ENCODE measurements around the gene WBP4. TPM values are rescaled to one million over a fixed set of nuclear protein-coding genes. Genes with fewer than 3 reads are reported as not detected.
"Not testable (repeated sequence)": the region's sequence is repeated elsewhere in the genome, so short reads cannot be mapped to it uniquely, and the experiment has no call there.

WBP4 gene
- total RNA-seq, 6 donors from 2014 or later: 7.0 to 18.3 (median 8.9) TPM

GRCh38 chr13:41117869-41118268, 56.6 kb downstream of the WBP4 start:
- DNase-seq (no peak), ATAC-seq (ENCODE audit: low FRiP score in 2 of 2) (no peak)
- H3K9me3 ChIP-seq: no peaks in the 10 kb centered on the region
- H3K4me3 ChIP-seq: no peak overlapping the region
- H3K4me1 ChIP-seq: no peaks in the 10 kb centered on the region
- no peaks in the 10 kb centered on the region for H3K36me3 ChIP-seq
- no peaks in the 10 kb centered on the region for H3K27me3 ChIP-seq
- H3K27ac ChIP-seq: no peak overlapping the region
- TF ChIP-seq EP300 (IDR thresholded peaks at IDR 0.05) (no peak), POLR2AphosphoS5 (IDR thresholded peaks at IDR 0.05) (no peak), POLR2A (IDR thresholded peaks at IDR 0.05) (no peak), CTCF (IDR thresholded peaks at IDR 0.05) (no peak)
- 93 to 96% methylated on average over 4 of the region's 4 CpGs for WGBS, 2 donors

- no peak for DNase-seq
- TF ChIP-seq POLR2AphosphoS5 (IDR thresholded peaks at IDR 0.05): no peak
- TF ChIP-seq POLR2A (IDR thresholded peaks at IDR 0.05): no peak
- no peak for TF ChIP-seq EP300 (IDR thresholded peaks at IDR 0.05)
- no peak overlapping the region for H3K4me3 ChIP-seq
- no peaks in the 10 kb centered on the region for H3K27me3 ChIP-seq
- H3K27ac ChIP-seq: no peak overlapping the region
- no peaks in the 10 kb centered on the region for H3K9me3 ChIP-seq
- 78 to 98% methylated on average over 2 of the region's 2 CpGs for WGBS, 2 donors
- no peaks in the 10 kb centered on the region for H3K4me1 ChIP-seq
- H3K36me3 ChIP-seq: no peaks in the 10 kb centered on the region
- no peak for ATAC-seq (ENCODE audit: low FRiP score in 2 of 2)
Observed at GRCh38 chr13:41122838-41123237, 61.5 kb downstream of the WBP4 start.

- DNase-seq (no peak), ATAC-seq (ENCODE audit: low FRiP score in 2 of 2) (no peak)
- no peak overlapping the region for H3K4me3 ChIP-seq
- H3K27me3 ChIP-seq: no peaks in the 10 kb centered on the region
- TF ChIP-seq POLR2AphosphoS5 (IDR thresholded peaks at IDR 0.05) (no peak), POLR2A (IDR thresholded peaks at IDR 0.05) (no peak), EP300 (IDR thresholded peaks at IDR 0.05) (no peak), CTCF (IDR thresholded peaks at IDR 0.05) (no peak)
- peaks cover 22 to 31% (median 30%) of the 10 kb centered on the region in 4 donors for H3K4me1 ChIP-seq
- H3K36me3 ChIP-seq: no peaks in the 10 kb centered on the region
- no peak overlapping the region for H3K27ac ChIP-seq
- H3K9me3 ChIP-seq: no peaks in the 10 kb centered on the region
- WGBS, 2 donors: 69 to 83% methylated on average over 3 of the region's 3 CpGs
Observed at GRCh38 chr13:41127701-41128100, 66.4 kb downstream of the WBP4 start.

GRCh38 chr13:41130356-41130755, 69.0 kb downstream of the WBP4 start:
- peak overlapping the region in 1 of 4 donors; percentile 8 for H3K4me3 ChIP-seq
- H3K4me1 ChIP-seq: peaks cover 27 to 38% (median 36%) of the 10 kb centered on the region in 4 donors
- H3K36me3 ChIP-seq: no peaks in the 10 kb centered on the region
- TF ChIP-seq EP300 (IDR thresholded peaks at IDR 0.05) (no peak), POLR2AphosphoS5 (IDR thresholded peaks at IDR 0.05) (no peak), CTCF (IDR thresholded peaks at IDR 0.05) (no peak), POLR2A (IDR thresholded peaks at IDR 0.05) (no peak)
- no peak for DNase-seq
- no peaks in the 10 kb centered on the region for H3K27me3 ChIP-seq
- H3K9me3 ChIP-seq: no peaks in the 10 kb centered on the region
- no peak overlapping the region for H3K27ac ChIP-seq
- 81 to 85% methylated on average over 3 of the region's 3 CpGs for WGBS, 2 donors
- ATAC-seq (ENCODE audit: low FRiP score in 2 of 2): no peak

GRCh38 chr13:41131189-41131588, 69.9 kb downstream of the WBP4 start:
- DNase-seq; H3K27ac ChIP-seq; H3K27me3 ChIP-seq; H3K36me3 ChIP-seq; ATAC-seq (ENCODE audit: low FRiP score in 2 of 2); H3K9me3 ChIP-seq: not testable (repeated sequence)
- Histone ChIP-seq H3K4me1 (peaks cover 27 to 38% (median 36%) of the 10 kb centered on the region in 4 donors), H3K4me3 (peak overlapping the region in 1 of 4 donors; percentile 98)
- 86 to 91% methylated on average over 3 to 4 of the region's 4 CpGs for WGBS, 2 donors

GRCh38 chr13:41131660-41132511, 70.6 kb downstream of the WBP4 start:
- WGBS, 2 donors: 26 to 28% methylated on average over 13 to 48 of the region's 48 CpGs

More at GRCh38 chr13:41131660-41132511, 70.6 kb downstream of the WBP4 start:
- ATAC-seq (ENCODE audit: low FRiP score in 2 of 2) (peak; percentile 27 to 31), DNase-seq (peak; percentile 22 to 88)
- Histone ChIP-seq H3K4me1 (peaks cover 27 to 38% (median 36%) of the 10 kb centered on the region in 4 donors), H3K4me3 (peak overlapping the region; percentile 51 to 98 (median 85)), H3K27ac (peak overlapping the region; percentile 77 to 89 (median 83))
- not testable (repeated sequence) for H3K27me3 ChIP-seq, H3K9me3 ChIP-seq, H3K36me3 ChIP-seq
